HCT116 (cell line): ENCODE measurements around the gene GPATCH8. TPM values are rescaled to one million over a fixed set of nuclear protein-coding genes. Genes with fewer than 3 reads are reported as not detected.

Source experiments
- ATAC-seq: fragments of 200-7000 bp; cut with Tn5 transposase; 2 replicates; pipeline ENCODE4 v1.9.1; 2020; ENCODE audit warnings: mild to moderate bottlenecking, moderate library complexity
- BruUV-seq: library from RNA; stranded (reverse); fragments of 400-500 nt; replicated peaks from 2 replicates; lab custom pipeline; 2021; lab: Mats Ljungman, UMichigan
- CTCF ChIA-PET: fragments of 300-600 bp; sonication (Branson Sonifier 250); formaldehyde crosslinking; loops from one replicate; lab custom pipeline; 2021; ENCODE audit warnings: antibody characterized with exemption; lab: Charles Lee
- POLR2A ChIA-PET: fragments of 300-600, 350-600 bp; sonication (Branson Sonifier 250); formaldehyde crosslinking; loops from one replicate; lab custom pipeline; 2021; ENCODE audit warnings: antibody characterized with exemption; lab: Charles Lee
- RAD21 ChIA-PET, 2 experiments: fragments of 300-600 bp; sonication (Branson Sonifier 250); formaldehyde crosslinking; loops; one replicate each; lab custom pipeline; 2023; ENCODE audit warnings: low total read pairs in 2 of 2; ENCODE audit not compliant: uncharacterized antibody in 2 of 2, unreplicated experiment in 2 of 2, low non-redundant PET in 1 of 2; lab: Charles Lee
- DNase-seq: peaks from one replicate; pipeline ENCODE4 v3.0.0-alpha.2; 2010; ENCODE audit warnings: low read depth, low spot score
- H2AFZ ChIP-seq: fragments of 200-600 bp; shearing (Covaris generic), sonication (generic); 2 replicates; pipeline ENCODE4 v1.6.1; 2017; ENCODE audit warnings: low read depth, mixed run types, mixed read lengths, antibody characterized with exemption, low read length; ENCODE audit not compliant: poor library complexity, severe bottlenecking
- H3K27ac ChIP-seq: 2 replicates; pipeline ENCODE4 v1.5.1; 2012; ENCODE audit warnings: low read depth, low read length
- H3K27me3 ChIP-seq: fragments of 200-600 bp; sonication (generic); 2 replicates; pipeline ENCODE4 v1.6.1; 2016; ENCODE audit warnings: mixed run types, low read length, mixed read lengths; ENCODE audit not compliant: insufficient read depth
- H3K36me3 ChIP-seq, 2 experiments: fragments of 200-500 bp in 1 of 2; fragments of 200-600 bp in 1 of 2; sonication (Bioruptor generic) in 1 of 2; sonication (generic) in 1 of 2; 2 replicates each; pipeline versions ENCODE4 v1.5.1 to v1.6.1; 2014 to 2016; ENCODE audit warnings: low read length in 2 of 2, inconsistent platforms in 1 of 2, mixed read lengths in 1 of 2, mixed run types in 1 of 2; ENCODE audit not compliant: insufficient read depth in 2 of 2, control insufficient read depth in 1 of 2
- H3K4me1 ChIP-seq, 2 experiments: fragments of 200-600 bp in 1 of 2; sonication (generic) in 1 of 2; 2 replicates each; pipeline versions ENCODE4 v1.5.1 to v1.6.1; 2012 to 2017; ENCODE audit warnings: low read length in 2 of 2, inconsistent platforms in 1 of 2, mild to moderate bottlenecking in 1 of 2, mixed read lengths in 1 of 2, mixed run types in 1 of 2, moderate library complexity in 1 of 2; ENCODE audit not compliant: insufficient read depth in 2 of 2, control insufficient read depth in 1 of 2
- H3K4me2 ChIP-seq: fragments of 200-600 bp; sonication (generic); 2 replicates; pipeline ENCODE4 v1.6.1; 2017; ENCODE audit warnings: mixed run types, low read length, mixed read lengths
- H3K4me3 ChIP-seq, 2 experiments: fragments of 200-600 bp in 1 of 2; sonication (generic) in 1 of 2; replicated peaks in 1 of 2; 2 replicates each; pipeline ENCODE4 v1.5.1; 2011 to 2016; ENCODE audit warnings: low read length in 2 of 2, control low read depth in 1 of 2, low read depth in 1 of 2, mild to moderate bottlenecking in 1 of 2, mixed read lengths in 1 of 2, mixed run types in 1 of 2
- H3K79me2 ChIP-seq: fragments of 200-600 bp; sonication (generic); 2 replicates; pipeline ENCODE4 v1.6.1; 2017; ENCODE audit warnings: mild to moderate bottlenecking, mixed run types, low read length, moderate library complexity, mixed read lengths; ENCODE audit not compliant: insufficient read depth
- H3K9ac ChIP-seq: fragments of 200-600 bp; sonication (generic); 2 replicates; pipeline ENCODE4 v1.6.1; 2016; ENCODE audit warnings: low read length, mixed read lengths
- H3K9me2 ChIP-seq: fragments of 200-600 bp; sonication (generic), shearing (Covaris generic); 2 replicates; pipeline ENCODE4 v1.6.1; 2017; ENCODE audit warnings: mixed run types, mild to moderate bottlenecking, moderate library complexity; ENCODE audit not compliant: insufficient read depth
- H3K9me3 ChIP-seq, 2 experiments: fragments of 200-500 bp in 1 of 2; fragments of 200-600 bp in 1 of 2; sonication (Bioruptor generic) in 1 of 2; sonication (generic) in 1 of 2; 2 replicates each; pipeline ENCODE4 v1.6.1; 2014 to 2017; ENCODE audit warnings: low read length in 2 of 2, mixed read lengths in 2 of 2, inconsistent platforms in 1 of 2, low read depth in 1 of 2, mild to moderate bottlenecking in 1 of 2, mixed run types in 1 of 2, moderate library complexity in 1 of 2; ENCODE audit not compliant: control insufficient read depth in 1 of 2, insufficient read depth in 1 of 2
- H4K20me1 ChIP-seq: fragments of 200-600 bp; sonication (generic), shearing (Covaris generic); 2 replicates; pipeline ENCODE4 v1.6.1; 2017; ENCODE audit warnings: mixed run types, mild to moderate bottlenecking, moderate library complexity; ENCODE audit not compliant: insufficient read depth
- CBX3 ChIP-seq: IDR thresholded peaks from 2 replicates; pipeline ENCODE4 v1.6.1; 2012; ENCODE audit warnings: low read depth
- CEBPB ChIP-seq: IDR thresholded peaks from 2 replicates; pipeline ENCODE4 v1.6.1; 2012; ENCODE audit warnings: low read depth
- EGR1 ChIP-seq: IDR thresholded peaks from 2 replicates; pipeline ENCODE4 v1.6.1; 2012; ENCODE audit warnings: low read depth
- ELF1 ChIP-seq: IDR thresholded peaks from 2 replicates; pipeline ENCODE4 v1.6.1; 2012; ENCODE audit warnings: low read depth, borderline replicate concordance
- EZH2 ChIP-seq: fragments of 200-600 bp; sonication (generic); IDR thresholded peaks from 2 replicates; pipeline ENCODE4 v1.6.1; 2017; ENCODE audit warnings: antibody characterized with exemption, mixed run types
- EZH2phosphoT487 ChIP-seq: fragments of 200-600 bp; IDR thresholded peaks from 2 replicates; pipeline ENCODE4 v1.6.1; 2018; ENCODE audit warnings: antibody characterized with exemption, borderline replicate concordance
- JUND ChIP-seq: IDR thresholded peaks from 2 replicates; pipeline ENCODE4 v1.6.1; 2012
- MAX ChIP-seq: IDR thresholded peaks from 2 replicates; pipeline ENCODE4 v1.6.1; 2012
- POLR2A ChIP-seq: IDR thresholded peaks from 2 replicates; pipeline ENCODE4 v1.7.0; 2011; ENCODE audit warnings: borderline replicate concordance; ENCODE audit not compliant: insufficient read depth, insufficient read length; ENCODE audit errors: extremely low read depth
- POLR2AphosphoS5 ChIP-seq: IDR thresholded peaks from 2 replicates; pipeline ENCODE4 v1.6.1; 2011; ENCODE audit warnings: mild to moderate bottlenecking, low read depth, low read length, moderate library complexity
- RAD21 ChIP-seq: IDR thresholded peaks from 2 replicates; pipeline ENCODE4 v1.6.1; 2012; ENCODE audit warnings: low read depth, mild to moderate bottlenecking
- REST ChIP-seq: IDR thresholded peaks from 2 replicates; pipeline ENCODE4 v1.6.1; 2012; ENCODE audit warnings: low read depth
- SIN3A ChIP-seq: IDR thresholded peaks from 2 replicates; pipeline ENCODE4 v1.6.1; 2012; ENCODE audit warnings: low read depth
- SP1 ChIP-seq: IDR thresholded peaks from 2 replicates; pipeline ENCODE4 v1.6.1; 2012; ENCODE audit warnings: low read depth
- SRF ChIP-seq: IDR thresholded peaks from 2 replicates; pipeline ENCODE4 v1.6.1; 2012; ENCODE audit warnings: low read depth
- YY1 ChIP-seq: IDR thresholded peaks from 2 replicates; pipeline ENCODE4 v1.6.1; 2011; ENCODE audit warnings: low read length, low read depth, moderate library complexity, mild to moderate bottlenecking; ENCODE audit not compliant: insufficient replicate concordance; ENCODE audit errors: extremely low read depth
- ZFX ChIP-seq: fragments of 450-650 bp; IDR thresholded peaks from 2 replicates; pipeline ENCODE4 v1.6.1; 2017
- ZNF274 ChIP-seq: fragments of 200-500 bp; sonication (Bioruptor generic); IDR thresholded peaks from 2 replicates; pipeline ENCODE4 v1.6.1; 2014; ENCODE audit warnings: mild to moderate bottlenecking, low read depth, low read length, inconsistent platforms
- intact Hi-C: fragments of 100-400 bp; cut with micrococcal nuclease; formaldehyde crosslinking; loops from 2 replicates; pipeline ENCODE4 v1.10.0; 2022
- total RNA-seq: library from RNA; stranded (reverse); gene quantifications from one replicate; pipeline ENCODE4 v1.2.1, GENCODE V29; 2021; ENCODE audit not compliant: unreplicated experiment
- TF ChIP-seq, protein P1 (sequence below): IDR thresholded peaks from 2 replicates; pipeline ENCODE4 v1.6.1; 2012
- TF ChIP-seq, protein P2 (sequence below), 3 experiments: fragments of 200-600 bp in 1 of 3; sonication (generic) in 1 of 3; IDR thresholded peaks in 2 of 3; conservative IDR thresholded peaks in 1 of 3; 2 replicates each; pipeline ENCODE4 v1.5.1; 2012 to 2017; ENCODE audit warnings: low read depth in 2 of 3, low read length in 2 of 3, antibody characterized with exemption in 1 of 3, borderline replicate concordance in 1 of 3, control low read depth in 1 of 3, mild to moderate bottlenecking in 1 of 3, mixed read lengths in 1 of 3, mixed run types in 1 of 3, moderate library complexity in 1 of 3; ENCODE audit not compliant: insufficient read depth in 1 of 3
- TF ChIP-seq, protein P3 (sequence below): IDR thresholded peaks from 2 replicates; pipeline ENCODE4 v1.6.1; 2011; ENCODE audit warnings: mild to moderate bottlenecking, low read length, moderate library complexity; ENCODE audit not compliant: insufficient replicate concordance; ENCODE audit errors: extremely low read depth

GPATCH8 gene
- total RNA-seq, 1 experiment from 2014 or later, result 28.7 TPM

- no peak overlapping the region for H3K4me3 ChIP-seq
- no peak overlapping the region for H3K27ac ChIP-seq
- H4K20me1 ChIP-seq, result no peaks in the 10 kb centered on the region
- BruUV-seq, result TSS peak; percentile 91
- DNase-seq (no peak), ATAC-seq (no peak)
- no peaks in the 10 kb centered on the region for H3K9me2 ChIP-seq
- H3K79me2 ChIP-seq, result no peaks in the 10 kb centered on the region
- POLR2A ChIA-PET, result interaction anchor here (0.6 to 0.7 kb wide), 2 partner anchors 33 to 161 kb away, joined by 3 to 5 read pairs; no protein-coding TSS in a partner anchor
- H3K9ac ChIP-seq, result no peak overlapping the region
- peaks cover 0 to 6% of the 10 kb centered on the region in 2 experiments; a peak in 1 of 4 replicates for H3K9me3 ChIP-seq
- intact Hi-C loops, result loop anchor here (10.0 kb wide), 1 partner anchor 315 kb away; the partner anchor contains the start of gene UBTF
- RAD21 ChIA-PET, result no interaction called here
- H3K4me2 ChIP-seq, result no peak overlapping the region
- H3K36me3 ChIP-seq, result no peaks in the 10 kb centered on the region
- no peaks in the 10 kb centered on the region for H3K27me3 ChIP-seq
- peak overlapping the region; percentile 26 for H2AFZ ChIP-seq
- H3K4me1 ChIP-seq, result peaks cover 6 to 19% of the 10 kb centered on the region in 2 experiments; a peak in 3 of 4 replicates
- CTCF ChIA-PET, result no interaction called here
- TF ChIP-seq ZNF274, result no peak
- TF ChIP-seq POLR2A, result peak; percentile 28
- TF ChIP-seq MAX, result no peak
- TF ChIP-seq JUND, result no peak
- no peak for TF ChIP-seq REST
- TF ChIP-seq, protein P1, sequence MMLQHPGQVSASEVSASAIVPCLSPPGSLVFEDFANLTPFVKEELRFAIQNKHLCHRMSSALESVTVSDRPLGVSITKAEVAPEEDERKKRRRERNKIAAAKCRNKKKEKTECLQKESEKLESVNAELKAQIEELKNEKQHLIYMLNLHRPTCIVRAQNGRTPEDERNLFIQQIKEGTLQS, result no peak
- TF ChIP-seq ELF1, result no peak
- TF ChIP-seq SIN3A, result peak; percentile 57
- TF ChIP-seq, protein P2, sequence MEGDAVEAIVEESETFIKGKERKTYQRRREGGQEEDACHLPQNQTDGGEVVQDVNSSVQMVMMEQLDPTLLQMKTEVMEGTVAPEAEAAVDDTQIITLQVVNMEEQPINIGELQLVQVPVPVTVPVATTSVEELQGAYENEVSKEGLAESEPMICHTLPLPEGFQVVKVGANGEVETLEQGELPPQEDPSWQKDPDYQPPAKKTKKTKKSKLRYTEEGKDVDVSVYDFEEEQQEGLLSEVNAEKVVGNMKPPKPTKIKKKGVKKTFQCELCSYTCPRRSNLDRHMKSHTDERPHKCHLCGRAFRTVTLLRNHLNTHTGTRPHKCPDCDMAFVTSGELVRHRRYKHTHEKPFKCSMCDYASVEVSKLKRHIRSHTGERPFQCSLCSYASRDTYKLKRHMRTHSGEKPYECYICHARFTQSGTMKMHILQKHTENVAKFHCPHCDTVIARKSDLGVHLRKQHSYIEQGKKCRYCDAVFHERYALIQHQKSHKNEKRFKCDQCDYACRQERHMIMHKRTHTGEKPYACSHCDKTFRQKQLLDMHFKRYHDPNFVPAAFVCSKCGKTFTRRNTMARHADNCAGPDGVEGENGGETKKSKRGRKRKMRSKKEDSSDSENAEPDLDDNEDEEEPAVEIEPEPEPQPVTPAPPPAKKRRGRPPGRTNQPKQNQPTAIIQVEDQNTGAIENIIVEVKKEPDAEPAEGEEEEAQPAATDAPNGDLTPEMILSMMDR (IDR thresholded peaks at IDR 0.05 in 2 of 3, conservative IDR thresholded peaks at IDR 0.05 in 1 of 3; ENCODE audit: borderline replicate concordance in 1 of 3, insufficient read depth in 1 of 3, low read depth in 2 of 3, low read length in 2 of 3), result no peak
- TF ChIP-seq CEBPB, result no peak
- TF ChIP-seq YY1, result no peak
- TF ChIP-seq EGR1, result no peak
- no peak for TF ChIP-seq CBX3
- 0 out of 2 replicates have a peak, but pooled peaks have one; percentile 28 for TF ChIP-seq SP1
- peak; percentile 75 for TF ChIP-seq POLR2AphosphoS5
- no peak for TF ChIP-seq EZH2
- TF ChIP-seq, protein P3, sequence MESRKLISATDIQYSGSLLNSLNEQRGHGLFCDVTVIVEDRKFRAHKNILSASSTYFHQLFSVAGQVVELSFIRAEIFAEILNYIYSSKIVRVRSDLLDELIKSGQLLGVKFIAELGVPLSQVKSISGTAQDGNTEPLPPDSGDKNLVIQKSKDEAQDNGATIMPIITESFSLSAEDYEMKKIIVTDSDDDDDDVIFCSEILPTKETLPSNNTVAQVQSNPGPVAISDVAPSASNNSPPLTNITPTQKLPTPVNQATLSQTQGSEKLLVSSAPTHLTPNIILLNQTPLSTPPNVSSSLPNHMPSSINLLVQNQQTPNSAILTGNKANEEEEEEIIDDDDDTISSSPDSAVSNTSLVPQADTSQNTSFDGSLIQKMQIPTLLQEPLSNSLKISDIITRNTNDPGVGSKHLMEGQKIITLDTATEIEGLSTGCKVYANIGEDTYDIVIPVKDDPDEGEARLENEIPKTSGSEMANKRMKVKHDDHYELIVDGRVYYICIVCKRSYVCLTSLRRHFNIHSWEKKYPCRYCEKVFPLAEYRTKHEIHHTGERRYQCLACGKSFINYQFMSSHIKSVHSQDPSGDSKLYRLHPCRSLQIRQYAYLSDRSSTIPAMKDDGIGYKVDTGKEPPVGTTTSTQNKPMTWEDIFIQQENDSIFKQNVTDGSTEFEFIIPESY, result no peak
- no peak for TF ChIP-seq EZH2phosphoT487
- TF ChIP-seq RAD21, result no peak
- no peak for TF ChIP-seq ZFX
- no peak for TF ChIP-seq SRF
Observed at GRCh38 chr17:44529864-44530263, 26.7 kb upstream of the GPATCH8 start.
